COLO829 (cell line): Measurements from ENCODE around the gene CHRM2.

Experiments used
- DNase-seq: peaks from one replicate; pipeline ENCODE4 v3.0.0; 2012; ENCODE audit warnings: low spot score

Gene CHRM2

DNA sequence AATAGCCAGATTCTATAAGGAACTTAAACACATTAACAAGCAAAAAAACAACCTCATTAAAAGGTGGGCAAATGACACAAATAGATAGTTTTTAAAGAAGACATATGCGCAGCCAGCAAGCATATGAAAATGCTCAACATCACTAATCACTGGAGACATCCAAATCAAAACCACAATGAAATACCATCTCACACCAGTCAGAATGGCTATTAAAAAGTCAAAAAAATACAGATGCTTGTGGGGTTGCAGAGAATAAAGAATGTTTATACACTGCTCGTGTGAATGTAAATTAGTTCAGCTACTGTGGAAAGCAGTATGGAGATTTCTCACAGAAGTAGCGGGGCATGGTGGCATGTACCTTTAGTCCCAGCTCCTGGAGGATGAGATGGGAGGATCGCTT lies 164.0 kb downstream of the CHRM2 start:
- DNase-seq: no peak

DNA sequence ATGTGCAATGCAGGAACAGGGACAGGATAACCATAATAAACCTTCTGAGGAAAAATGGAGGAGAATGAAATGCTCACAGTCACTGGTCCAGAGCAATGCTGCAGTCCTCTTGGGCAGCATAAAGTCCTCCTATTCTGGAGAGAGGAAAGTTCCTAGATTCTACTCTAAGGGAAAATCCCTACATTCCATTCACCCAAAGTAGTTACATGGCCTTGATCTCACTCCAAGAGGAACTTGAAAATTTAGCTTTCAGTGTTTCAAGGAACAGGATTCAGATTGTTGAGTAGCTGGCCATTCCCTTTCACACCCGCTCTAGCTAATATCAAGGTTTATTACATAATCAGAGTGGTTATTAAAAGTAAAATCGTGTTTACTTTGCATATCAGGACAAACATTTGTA lies 168.3 kb downstream of the CHRM2 start:
- no peak for DNase-seq

DNA sequence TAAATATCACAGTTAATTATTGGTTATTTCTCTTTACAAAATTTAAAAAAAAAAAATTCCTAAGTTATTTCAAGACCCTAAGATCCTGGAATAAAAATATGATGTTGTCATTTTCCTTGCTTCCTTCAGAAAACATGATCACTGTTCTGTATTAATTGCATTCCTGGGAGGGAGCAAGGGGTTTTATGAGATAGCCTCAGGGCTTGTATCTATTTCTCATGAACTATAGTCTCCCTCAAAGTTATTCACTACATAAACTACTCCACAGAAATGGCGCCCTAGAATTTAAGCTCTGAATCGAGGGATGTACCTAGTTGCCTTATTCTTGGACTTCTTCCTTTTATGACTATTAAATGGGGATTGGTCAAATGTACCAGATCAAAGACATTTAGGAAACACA lies 170.3 kb downstream of the CHRM2 start:
- no peak for DNase-seq

DNA sequence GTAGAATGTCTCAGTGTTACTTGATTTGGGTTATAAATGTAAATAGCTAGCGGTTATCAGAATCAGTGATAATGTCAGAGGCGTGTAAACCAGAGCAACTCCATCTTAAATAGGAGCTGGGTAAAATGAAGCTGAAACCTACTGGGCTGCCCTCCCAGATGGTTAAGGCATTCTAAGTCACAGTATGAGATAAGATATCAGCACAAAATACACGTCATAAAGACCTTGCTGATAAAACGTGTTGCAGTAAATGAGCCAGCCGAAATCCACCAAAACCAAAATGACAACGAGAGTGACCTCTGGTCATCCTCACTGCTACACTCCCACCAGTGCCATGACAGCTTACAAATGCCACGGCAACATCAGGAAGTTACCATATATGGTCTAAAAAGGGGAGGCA lies 172.3 kb downstream of the CHRM2 start:
- DNase-seq: no peak

DNA sequence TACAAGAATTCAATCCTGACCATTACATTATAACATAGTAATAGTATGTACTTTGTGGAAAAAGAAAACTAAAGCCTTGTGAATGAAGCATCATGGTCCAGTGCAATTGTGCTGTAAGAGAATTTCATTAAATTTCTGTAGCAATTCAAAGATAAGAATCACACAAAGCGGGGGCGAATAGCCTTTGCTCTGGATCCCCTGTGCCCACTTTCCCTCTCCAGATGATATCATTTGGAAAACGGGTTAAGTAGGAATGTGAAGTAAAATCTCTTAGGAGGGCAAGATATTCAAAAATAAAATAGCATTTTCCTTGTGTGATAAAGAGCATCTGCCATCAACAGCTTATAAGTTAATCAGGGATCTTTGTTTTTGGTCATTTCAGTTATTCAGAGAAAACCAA lies 177.1 kb downstream of the CHRM2 start:
- no peak for DNase-seq

DNA sequence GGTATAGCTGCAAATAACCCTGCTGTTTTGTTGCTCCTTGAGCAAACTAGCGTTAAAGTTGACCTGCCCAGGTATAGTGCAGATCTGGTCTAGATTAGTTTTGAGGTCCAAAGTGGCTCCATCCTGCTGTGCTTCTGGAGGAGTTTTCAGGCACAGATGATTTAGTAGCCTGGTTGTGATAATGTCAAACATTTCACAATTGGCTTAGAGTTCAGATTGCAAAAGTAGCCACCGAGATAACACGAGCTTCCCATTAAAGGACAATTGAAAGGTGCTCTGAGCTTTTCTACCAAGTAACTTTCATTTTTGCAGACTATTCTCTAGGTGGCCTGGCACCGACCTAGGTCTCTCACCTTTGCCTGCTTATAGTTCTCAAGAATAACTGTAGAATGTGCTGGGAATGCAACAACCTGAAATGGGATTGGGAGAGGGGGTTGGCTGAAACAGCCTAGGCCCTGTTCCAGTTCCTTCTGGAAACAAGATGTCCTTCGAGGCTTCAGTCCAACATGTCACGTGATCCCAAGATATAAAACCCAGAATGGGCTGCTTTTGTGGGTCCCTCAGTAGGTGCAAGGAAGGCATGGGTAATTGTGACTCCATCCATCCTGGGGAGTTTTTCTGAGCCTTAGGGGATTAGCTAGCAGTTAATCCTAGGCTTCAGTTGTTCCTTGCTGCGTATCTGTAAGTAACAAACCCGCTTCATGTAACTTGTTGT lies 201.0 kb downstream of the CHRM2 start:
- no peak for DNase-seq
